Thyroid gland (tissue), 4 donors: Measurements from ENCODE around the gene ADPRS.

ENCODE experiments used
- CTCF ChIP-seq, 6 experiments: fragments of 200-600 bp in 3 of 6; fragments of 450-650 bp in 3 of 6; sonication (generic) in 3 of 6; IDR thresholded peaks; one replicate each; pipeline ENCODE4 v1.5.1; 2016 to 2019; ENCODE audit warnings: antibody characterized with exemption in 6 of 6, mild to moderate bottlenecking in 2 of 6, inconsistent platforms in 1 of 6, moderate library complexity in 1 of 6
- POLR2A ChIP-seq, 2 donors: fragments of 450-650 bp; IDR thresholded peaks; one replicate each; pipeline ENCODE4 v1.6.1; 2017; ENCODE audit warnings: antibody characterized with exemption in 2 of 2, mild to moderate bottlenecking in 2 of 2, moderate library complexity in 1 of 2

- TF ChIP-seq CTCF (IDR thresholded peaks at IDR 0.05) (no peak), POLR2A (IDR thresholded peaks at IDR 0.05) (no peak)
Measured at GRCh38 chr1:36092166-36092797, 3.6 kb downstream of the ADPRS start.
